HUES6 (cell line): ENCODE results near the gene RAPSN.
A peak's percentile ranks its signal among the peaks of the same experiment; 100 is the strongest.

ENCODE experiments used
- H3K27ac ChIP-seq: 2 replicates; pipeline ENCODE4 v1.7.0; 2013; ENCODE audit warnings: low read depth, mild to moderate bottlenecking, low read length, inconsistent platforms
- H3K27me3 ChIP-seq: 2 replicates; pipeline ENCODE4 v1.6.1; 2013; ENCODE audit warnings: low read length; ENCODE audit not compliant: control insufficient read depth, insufficient read depth
- H3K36me3 ChIP-seq: 2 replicates; pipeline ENCODE4 v1.6.1; 2013; ENCODE audit warnings: low read length; ENCODE audit not compliant: control insufficient read depth, insufficient read depth
- H3K4me1 ChIP-seq: 2 replicates; pipeline ENCODE4 v1.6.1; 2013; ENCODE audit warnings: low read length; ENCODE audit not compliant: control insufficient read depth, insufficient read depth
- H3K4me3 ChIP-seq: 2 replicates; pipeline ENCODE4 v1.5.1; 2013; ENCODE audit warnings: low read depth, low read length
- H3K9ac ChIP-seq: one replicate; pipeline ENCODE4 v1.6.1; 2013; ENCODE audit warnings: mild to moderate bottlenecking, low read length
- H3K9me3 ChIP-seq: 2 replicates; pipeline ENCODE4 v1.6.1; 2013; ENCODE audit warnings: low read depth, low read length; ENCODE audit not compliant: control insufficient read depth, insufficient read depth

The RAPSN gene

GRCh38 chr11:47431356-47432083 is 17.4 kb downstream of the RAPSN start:
- Histone ChIP-seq H3K36me3 (no peaks in the 10 kb centered on the region), H3K9ac (no peak overlapping the region), H3K27ac (no peak overlapping the region), H3K9me3 (no peaks in the 10 kb centered on the region), H3K4me1 (no peaks in the 10 kb centered on the region), H3K27me3 (no peaks in the 10 kb centered on the region), H3K4me3 (no peak overlapping the region)

- H3K9me3 ChIP-seq: no peaks in the 10 kb centered on the region
- no peaks in the 10 kb centered on the region for H3K4me1 ChIP-seq
- H3K4me3 ChIP-seq: no peak overlapping the region
- H3K9ac ChIP-seq: no peak overlapping the region
- no peaks in the 10 kb centered on the region for H3K36me3 ChIP-seq
- no peaks in the 10 kb centered on the region for H3K27me3 ChIP-seq
- H3K27ac ChIP-seq: no peak overlapping the region
Observed at GRCh38 chr11:47430524-47430923, 18.4 kb downstream of the RAPSN start.

- peak within 1 kb of the TSS; percentile 79 for H3K4me3 ChIP-seq
- H3K4me1 ChIP-seq: no peaks in the 10 kb centered on the region
- H3K9ac ChIP-seq: peak within 1 kb of the TSS; percentile 100
- no peaks in the 10 kb centered on the region for H3K27me3 ChIP-seq
- H3K9me3 ChIP-seq: no peaks in the 10 kb centered on the region
- peaks cover 38% of the 10 kb centered on the region for H3K36me3 ChIP-seq
- H3K27ac ChIP-seq: peak within 1 kb of the TSS; percentile 99
Observed at GRCh38 chr11:47426062-47426956, 22.6 kb downstream of the RAPSN start, which contains the start of gene PSMC3. TSS of gene PSMC3 (minus strand) at chr11:47426439. CDS start at chr11:47426279, 160 bp downstream.

GRCh38 chr11:47425611-47426010 is 23.3 kb downstream of the RAPSN start:
- Histone ChIP-seq H3K4me3 (peak overlapping the region; percentile 79), H3K27me3 (no peaks in the 10 kb centered on the region), H3K4me1 (no peaks in the 10 kb centered on the region), H3K36me3 (peaks cover 45% of the 10 kb centered on the region), H3K9me3 (no peaks in the 10 kb centered on the region), H3K27ac (peak overlapping the region; percentile 99; the same call in 1 of the 2 replicates), H3K9ac (peak overlapping the region; percentile 100)

- Histone ChIP-seq H3K36me3 (peaks cover 86% of the 10 kb centered on the region), H3K27ac (no peak overlapping the region), H3K4me1 (no peaks in the 10 kb centered on the region; the same call in 1 of the 2 replicates), H3K9me3 (no peaks in the 10 kb centered on the region), H3K27me3 (no peaks in the 10 kb centered on the region), H3K9ac (no peak overlapping the region), H3K4me3 (no peak overlapping the region)
Observed at GRCh38 chr11:47418454-47419259, 30.3 kb downstream of the RAPSN start.

- no peaks in the 10 kb centered on the region for H3K9me3 ChIP-seq
- peaks cover 81% of the 10 kb centered on the region for H3K36me3 ChIP-seq
- no peaks in the 10 kb centered on the region for H3K27me3 ChIP-seq
- no peak overlapping the region for H3K9ac ChIP-seq
- H3K4me3 ChIP-seq: no peak overlapping the region
- no peaks in the 10 kb centered on the region; the same call in 1 of the 2 replicates for H3K4me1 ChIP-seq
- H3K27ac ChIP-seq: no peak overlapping the region
Observed at GRCh38 chr11:47417712-47418111, 31.2 kb downstream of the RAPSN start.

- H3K27me3 ChIP-seq: no peaks in the 10 kb centered on the region
- H3K27ac ChIP-seq: no peak overlapping the region
- H3K4me1 ChIP-seq: no peaks in the 10 kb centered on the region; the same call in 1 of the 2 replicates
- no peak overlapping the region for H3K9ac ChIP-seq
- H3K4me3 ChIP-seq: no peak overlapping the region
- H3K9me3 ChIP-seq: no peaks in the 10 kb centered on the region
- H3K36me3 ChIP-seq: peaks cover 69% of the 10 kb centered on the region
Observed at GRCh38 chr11:47415949-47416472, 32.9 kb downstream of the RAPSN start.

GRCh38 chr11:47415091-47415854 is 33.7 kb downstream of the RAPSN start:
- Histone ChIP-seq H3K4me3 (no peak overlapping the region), H3K27me3 (no peaks in the 10 kb centered on the region), H3K36me3 (peaks cover 64% of the 10 kb centered on the region), H3K27ac (no peak overlapping the region), H3K9ac (no peak overlapping the region), H3K9me3 (no peaks in the 10 kb centered on the region), H3K4me1 (no peaks in the 10 kb centered on the region; the same call in 1 of the 2 replicates)

- H3K9ac ChIP-seq: no peak overlapping the region
- peaks cover 60% of the 10 kb centered on the region for H3K36me3 ChIP-seq
- no peaks in the 10 kb centered on the region for H3K27me3 ChIP-seq
- no peaks in the 10 kb centered on the region; the same call in 1 of the 2 replicates for H3K4me1 ChIP-seq
- no peaks in the 10 kb centered on the region for H3K9me3 ChIP-seq
- H3K27ac ChIP-seq: no peak overlapping the region
- H3K4me3 ChIP-seq: no peak overlapping the region
Observed at GRCh38 chr11:47414685-47415070, 34.3 kb downstream of the RAPSN start.
